GM18951 (cell line): Measurements from ENCODE around the gene EXD3.

Experiments used
- POLR2A ChIP-seq: IDR thresholded peaks from 4 replicates; pipeline ENCODE4 v1.6.1; 2011; ENCODE audit warnings: mild to moderate bottlenecking; ENCODE audit not compliant: insufficient read length, insufficient read depth; ENCODE audit errors: extremely low read depth
- in situ Hi-C: fragments of 300-500 bp; cut with MboI; formaldehyde crosslinking; loops from one replicate; pipeline ENCODE4 v1.12.0; 2022; ENCODE audit warnings: low sequenced_read_pairs, mixed read lengths, inconsistent platforms; ENCODE audit not compliant: unreplicated experiment

EXD3 gene

DNA sequence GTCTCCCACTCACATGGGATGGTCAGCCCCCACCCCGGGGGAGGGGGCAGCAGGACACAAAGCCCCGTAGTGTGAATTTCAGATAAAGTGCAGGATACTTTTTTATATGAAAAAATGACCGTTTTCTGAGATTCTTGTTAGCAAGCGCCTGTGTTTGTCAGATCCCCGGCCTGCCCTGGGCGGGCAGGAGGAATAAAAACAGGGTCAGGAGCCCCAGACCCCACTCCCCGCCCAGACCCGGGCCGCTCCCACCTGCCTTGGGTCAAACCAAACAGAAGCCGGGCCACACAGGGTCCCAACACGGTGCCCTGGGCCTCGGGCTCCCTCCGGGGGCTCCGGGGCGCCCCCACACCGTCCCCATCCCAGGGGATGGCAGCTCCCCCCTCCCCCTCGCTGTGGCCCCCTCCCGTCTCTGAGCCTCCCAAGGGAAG, 107.4 kb downstream of the EXD3 start:
- in situ Hi-C loops, result no loop called here

DNA sequence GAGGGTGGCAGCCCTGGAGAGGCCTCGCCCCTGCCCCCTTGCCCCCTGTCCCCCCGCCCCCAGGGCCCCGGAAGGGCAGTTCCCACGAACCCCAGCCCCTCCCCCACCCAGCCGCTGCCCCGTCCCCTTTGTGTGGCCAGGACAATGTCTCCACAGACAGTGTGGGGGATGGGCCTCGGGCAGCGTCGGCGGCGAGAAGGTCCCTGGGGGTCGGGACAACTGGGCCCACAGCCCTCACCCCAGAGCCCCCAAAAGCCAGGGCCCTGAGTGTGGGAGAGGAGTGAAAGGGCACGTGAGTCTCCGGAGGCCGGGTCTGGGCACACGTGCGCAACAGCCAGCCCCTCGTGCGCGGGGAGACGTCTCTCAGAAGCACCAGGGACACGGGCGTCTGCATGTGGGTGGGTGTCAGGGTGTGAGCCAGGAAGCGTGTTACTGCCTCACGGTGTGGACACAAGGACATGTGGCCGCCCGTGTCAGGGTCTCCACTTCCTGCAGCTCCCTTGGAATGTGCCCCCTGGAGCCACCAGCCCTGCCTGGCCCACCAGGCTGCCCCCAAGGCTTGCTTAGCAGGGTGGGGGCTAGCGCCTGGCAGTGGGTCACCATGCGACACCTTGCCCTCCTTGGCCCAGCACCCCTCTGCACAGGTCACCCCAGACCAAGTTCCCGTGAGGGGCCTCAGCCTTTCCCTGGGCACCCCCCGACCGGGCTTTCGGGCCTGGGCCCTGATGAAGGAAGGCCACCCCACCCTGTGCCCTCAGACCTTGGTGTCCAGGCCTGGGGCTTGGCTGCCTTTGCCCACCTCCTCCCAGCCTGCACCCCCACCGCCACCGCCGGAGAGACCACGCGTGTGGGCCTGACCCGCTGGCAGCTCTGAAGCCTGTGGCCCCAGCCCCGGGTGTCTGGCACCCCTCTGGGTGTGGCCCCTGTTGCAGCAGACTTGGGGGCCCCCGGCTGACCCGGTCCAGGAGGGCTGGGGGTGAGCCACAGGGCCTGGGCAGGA, 108.1 kb downstream of the EXD3 start:
- TF ChIP-seq POLR2A, result no peak
- in situ Hi-C loops, result no loop called here

More for the DNA sequence above, 107.4 kb downstream of the EXD3 start:
- TF ChIP-seq POLR2A, result no peak

DNA sequence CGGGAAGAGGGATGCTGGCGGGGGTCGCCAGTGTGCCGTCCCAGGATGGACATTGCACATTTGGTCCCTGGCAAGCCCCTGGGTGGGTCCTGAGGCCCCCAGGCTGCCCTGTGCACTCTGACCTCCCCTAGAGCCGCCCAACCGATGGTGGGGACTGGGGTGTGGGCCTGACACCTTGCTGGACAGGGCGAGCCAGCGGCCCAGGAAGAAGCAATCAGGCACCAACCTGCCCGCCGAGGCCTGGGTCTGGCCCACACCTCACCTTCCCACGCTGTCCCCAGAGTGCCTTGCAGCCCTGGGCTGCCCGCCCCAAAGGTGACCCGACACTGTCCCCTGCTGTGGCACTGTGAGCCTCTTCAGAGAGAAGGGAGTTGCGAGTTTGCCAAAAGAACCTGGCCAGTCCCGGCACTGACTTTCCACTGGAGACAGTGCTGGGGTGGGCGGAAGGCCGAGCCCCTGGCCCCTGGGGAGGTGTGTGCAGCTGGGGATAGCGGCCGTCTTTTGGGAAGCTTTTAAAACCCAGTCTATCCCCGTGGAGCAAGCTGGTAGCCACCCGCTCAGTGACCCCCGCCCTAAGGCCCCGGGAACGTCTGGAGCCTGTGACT, 108.9 kb downstream of the EXD3 start:
- in situ Hi-C loops, result no loop called here
- no peak for TF ChIP-seq POLR2A

DNA sequence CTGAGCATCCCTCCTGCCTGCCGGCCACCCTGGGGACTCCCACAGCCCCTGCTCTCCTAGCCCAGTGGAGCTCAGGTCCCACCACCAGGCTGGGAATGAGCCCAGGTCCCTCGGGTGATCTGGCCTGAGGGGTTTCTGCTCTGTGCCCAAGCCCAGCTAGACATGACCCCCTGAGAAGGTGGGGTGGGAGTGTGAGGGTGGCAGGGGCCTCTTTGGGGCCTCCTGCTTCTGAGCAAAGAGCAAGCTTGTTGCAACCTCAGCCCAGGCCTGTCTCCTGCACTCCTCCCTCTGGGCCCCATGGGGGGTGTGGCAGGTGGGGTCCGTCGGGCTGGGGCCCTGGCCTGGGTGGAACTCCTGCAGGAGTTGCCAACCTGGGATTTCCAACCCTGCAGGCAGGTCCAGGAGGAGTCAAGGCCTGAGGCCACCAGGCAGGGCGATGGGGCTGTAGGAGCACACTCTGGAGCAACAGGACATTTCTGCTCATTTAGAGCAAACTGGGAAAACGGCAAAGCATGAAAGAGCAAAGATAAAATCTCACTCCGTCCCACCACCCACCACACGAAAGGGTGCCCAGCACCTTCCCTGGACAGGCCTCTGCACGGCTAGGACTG, 109.5 kb downstream of the EXD3 start:
- in situ Hi-C loops, result no loop called here
- no peak for TF ChIP-seq POLR2A

DNA sequence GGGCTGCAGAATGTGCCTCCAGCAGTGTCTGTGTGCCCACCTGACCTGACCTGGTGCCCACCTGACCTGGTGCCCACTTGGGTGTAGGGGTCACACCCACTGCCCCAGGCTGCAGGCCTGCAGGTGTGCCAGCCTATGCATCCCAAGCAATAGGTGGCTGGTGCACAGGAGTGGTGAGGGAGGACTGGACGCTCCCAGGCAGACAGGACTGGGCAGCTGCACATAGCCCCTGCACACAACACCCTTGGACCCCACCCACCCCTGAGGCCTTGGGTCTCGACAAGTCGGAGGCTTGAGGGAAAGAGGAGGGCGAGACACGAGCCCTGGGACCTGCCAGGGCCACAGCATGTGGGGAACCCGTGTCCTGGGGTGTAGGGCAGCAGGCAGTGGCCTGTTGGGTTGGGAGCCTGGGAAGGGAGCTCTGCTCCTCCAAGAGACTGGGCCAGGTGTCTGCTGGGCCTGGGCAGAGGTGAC, 110.1 kb downstream of the EXD3 start:
- no peak for TF ChIP-seq POLR2A
- in situ Hi-C loops, result no loop called here

DNA sequence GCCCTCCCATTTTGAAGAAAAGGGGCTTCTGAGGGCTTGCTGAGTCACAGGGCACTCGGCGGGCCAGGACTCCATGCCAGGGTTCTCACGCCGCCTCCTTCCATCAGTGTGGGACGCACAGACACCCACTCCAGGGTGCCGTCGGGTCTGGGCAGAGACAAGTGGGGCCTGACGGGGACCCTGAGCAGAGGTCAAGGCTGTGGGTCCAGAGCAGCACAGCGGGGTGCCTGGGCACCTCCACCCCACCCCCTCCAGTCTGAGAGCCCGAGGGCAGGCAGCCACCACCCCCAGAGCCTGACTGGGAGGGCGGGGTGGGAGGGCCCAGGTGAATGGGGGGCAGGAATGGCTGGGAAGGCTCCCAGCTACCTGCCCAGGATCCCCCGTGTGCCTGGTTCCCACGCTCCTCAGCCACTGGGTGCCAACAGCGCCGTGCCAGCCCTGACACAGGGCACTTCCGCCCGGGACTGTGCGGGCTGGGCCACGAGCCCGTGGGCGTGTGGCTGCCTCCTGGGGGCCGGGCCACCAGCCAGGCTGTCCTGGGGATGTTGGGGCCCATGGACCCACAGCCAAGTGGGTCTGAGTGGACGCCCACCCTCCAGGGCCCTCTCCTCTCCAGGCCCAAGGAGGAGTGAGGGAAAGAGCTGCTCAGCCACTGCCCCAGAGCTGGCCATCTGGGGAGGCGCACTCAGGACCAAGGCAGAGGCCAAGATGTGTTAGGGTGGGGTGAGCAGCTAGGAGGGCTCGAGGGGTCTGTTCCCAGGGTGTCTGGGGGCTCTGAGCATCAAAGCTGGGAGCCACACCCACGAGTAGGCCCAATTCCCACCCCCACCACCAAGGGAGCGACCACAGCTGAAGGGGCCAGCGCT, 110.7 kb downstream of the EXD3 start:
- in situ Hi-C loops, result no loop called here

DNA sequence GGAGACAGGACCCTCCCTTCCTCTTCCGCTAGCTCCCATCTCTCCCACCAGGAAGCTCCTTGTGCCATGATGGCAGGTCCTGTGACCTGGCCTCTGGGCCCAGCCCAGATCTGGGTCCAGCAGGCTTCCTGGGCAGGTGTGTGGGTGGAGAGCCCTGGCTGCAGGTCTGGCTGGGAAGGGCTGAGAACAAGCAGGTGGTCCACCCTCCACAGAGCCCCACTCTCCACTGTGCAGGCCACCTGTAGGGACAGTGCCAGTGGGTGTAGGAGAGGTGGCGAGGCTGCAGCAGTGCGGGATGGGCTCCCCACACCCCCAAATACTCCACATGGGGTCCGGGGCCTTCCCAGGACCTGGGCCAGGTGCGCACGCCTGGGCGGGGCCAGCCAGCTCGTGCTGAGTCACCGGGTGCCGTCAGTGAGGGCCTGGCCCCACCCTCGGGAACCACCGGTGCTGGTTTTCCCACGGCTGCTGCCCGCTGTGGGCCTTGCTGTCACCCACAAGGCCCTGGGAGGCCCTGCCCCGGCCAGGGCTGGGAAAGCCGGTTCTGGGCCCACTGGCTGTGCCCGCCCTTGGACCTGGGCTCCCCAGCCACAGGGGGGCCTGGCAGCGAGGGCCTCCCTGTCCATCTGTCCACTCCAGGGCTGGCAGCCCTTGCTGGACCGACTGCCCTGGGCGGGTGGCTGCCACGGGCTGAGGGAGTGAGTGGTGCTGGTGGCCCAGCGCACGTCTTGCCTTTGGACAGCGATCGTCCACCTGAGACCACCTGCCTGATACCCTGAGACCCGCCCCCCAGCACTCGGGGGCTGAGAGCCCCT, 111.6 kb downstream of the EXD3 start:
- TF ChIP-seq POLR2A, result no peak

More for the DNA sequence above, 110.7 kb downstream of the EXD3 start:
- TF ChIP-seq POLR2A, result no peak

DNA sequence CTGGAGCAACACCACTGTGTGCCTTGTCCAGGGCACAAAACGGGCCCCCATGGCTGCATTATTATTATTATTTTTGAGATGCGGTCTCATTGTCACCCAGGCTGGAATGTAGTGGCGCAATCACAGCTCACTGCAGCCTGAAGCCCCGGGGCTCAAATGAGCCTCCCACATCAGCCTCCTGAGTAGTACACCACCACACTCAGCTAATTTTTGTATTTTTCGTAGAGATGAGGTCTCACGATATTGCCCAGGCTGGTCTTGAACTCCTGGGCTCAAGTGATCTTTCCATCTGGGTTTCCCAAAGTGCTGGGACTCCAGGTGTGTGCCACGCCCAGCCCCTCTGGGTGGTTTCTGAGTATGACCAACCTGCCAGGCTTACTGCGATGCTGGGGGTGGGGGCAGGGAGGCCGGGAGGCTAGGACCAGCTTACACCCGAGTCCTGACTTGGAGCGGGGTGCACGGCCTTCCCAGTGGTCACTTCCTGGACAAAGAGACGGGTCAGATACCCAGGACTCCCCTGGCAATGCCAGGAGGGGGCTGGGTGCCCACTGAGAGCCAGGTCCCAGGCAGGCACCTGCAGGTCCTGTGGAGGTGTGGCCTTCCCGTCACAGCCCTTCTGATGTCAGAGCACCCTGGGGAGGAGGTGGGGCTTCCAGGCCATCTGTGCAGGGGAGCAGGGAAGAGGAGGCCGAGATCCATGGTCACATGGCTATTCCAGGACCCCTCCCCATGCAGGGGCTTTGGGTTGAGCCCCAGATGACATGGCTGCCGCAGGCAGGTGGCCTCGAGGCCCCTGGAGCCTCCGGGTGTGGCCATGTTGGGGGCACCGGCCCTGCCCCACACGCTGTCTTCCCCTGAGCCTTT, 112.5 kb downstream of the EXD3 start:
- TF ChIP-seq POLR2A, result no peak
- in situ Hi-C loops, result no loop called here

More for the DNA sequence above, 111.6 kb downstream of the EXD3 start:
- in situ Hi-C loops, result no loop called here

DNA sequence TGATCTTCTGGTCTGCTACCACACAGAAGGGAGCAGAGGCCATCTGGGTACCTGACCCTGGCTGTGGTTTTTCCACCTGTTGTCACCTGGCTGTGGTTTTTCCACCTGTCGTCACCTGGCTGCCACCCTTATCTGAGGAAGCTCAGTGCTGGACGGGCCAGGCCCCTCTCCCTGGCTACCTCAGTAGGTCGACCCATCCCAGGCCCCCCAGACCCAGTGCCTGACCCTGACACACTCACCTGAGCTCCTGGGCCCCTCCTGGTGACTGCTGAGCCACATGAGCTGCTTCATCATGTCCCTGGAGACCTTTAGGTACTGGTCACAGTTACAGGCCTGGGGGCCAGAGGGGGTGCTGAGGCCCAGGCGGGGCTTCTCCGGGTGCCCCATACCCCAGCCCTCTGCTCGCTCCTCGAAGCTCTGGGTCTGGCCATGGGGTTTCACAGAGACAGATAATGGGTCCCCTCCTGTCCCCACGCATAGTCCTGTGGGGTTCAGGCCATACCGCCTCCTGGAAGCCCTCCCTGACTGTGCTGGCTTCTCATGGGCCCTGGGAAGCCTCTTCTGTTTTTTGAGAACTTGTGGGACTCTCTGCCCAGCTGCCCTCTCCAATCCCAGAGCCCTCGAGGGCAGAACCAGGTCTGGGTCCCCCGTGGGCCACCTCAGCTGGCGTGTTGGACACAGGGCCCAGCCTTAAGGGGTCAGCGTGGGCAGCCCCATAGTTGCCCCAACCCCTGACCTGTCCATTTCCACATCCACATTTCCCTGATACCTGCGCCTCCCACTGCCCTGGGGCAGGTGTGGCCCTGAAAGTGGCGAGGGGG, 113.4 kb downstream of the EXD3 start:
- in situ Hi-C loops, result no loop called here
- TF ChIP-seq POLR2A, result no peak

DNA sequence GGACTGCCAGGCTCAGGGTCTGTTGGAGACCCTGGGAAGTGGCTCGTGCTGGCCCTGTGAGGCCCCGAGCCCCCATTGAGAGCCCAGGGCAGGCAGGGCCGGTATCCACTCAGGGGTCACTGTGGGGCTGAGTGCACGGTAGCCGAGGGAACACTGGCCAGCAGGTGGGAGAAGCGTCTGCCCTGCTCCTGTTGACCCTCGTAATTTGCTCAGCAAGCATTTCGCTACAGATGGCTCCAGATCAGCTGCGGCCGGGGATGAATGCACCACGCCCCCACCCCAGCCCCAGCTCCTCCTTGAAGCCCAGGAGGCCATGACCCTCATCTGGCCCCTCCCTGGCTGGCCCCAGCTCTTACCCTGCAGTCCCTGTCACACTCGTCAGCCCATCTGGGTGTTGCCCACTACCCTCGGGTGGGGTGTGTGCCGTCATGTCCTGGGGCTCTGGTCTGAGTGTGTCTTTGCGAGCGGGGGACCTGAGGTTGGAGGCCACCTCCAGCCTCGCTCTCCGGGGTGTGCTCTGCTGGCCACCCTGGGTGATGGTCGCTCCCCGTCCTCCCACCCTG, 114.8 kb downstream of the EXD3 start:
- no peak for TF ChIP-seq POLR2A
- in situ Hi-C loops, result no loop called here
